Fibroblast of the conjunctiva (primary cell): ENCODE measurements around the gene CD247.

Experiments
- DNase-seq: peaks from one replicate; pipeline ENCODE4 v3.0.0-alpha.2; 2010; ENCODE audit warnings: low read depth

Gene CD247

GRCh38 chr1:167439301-167439988, 78.9 kb downstream of the CD247 start:
- no peak for DNase-seq

DNA sequence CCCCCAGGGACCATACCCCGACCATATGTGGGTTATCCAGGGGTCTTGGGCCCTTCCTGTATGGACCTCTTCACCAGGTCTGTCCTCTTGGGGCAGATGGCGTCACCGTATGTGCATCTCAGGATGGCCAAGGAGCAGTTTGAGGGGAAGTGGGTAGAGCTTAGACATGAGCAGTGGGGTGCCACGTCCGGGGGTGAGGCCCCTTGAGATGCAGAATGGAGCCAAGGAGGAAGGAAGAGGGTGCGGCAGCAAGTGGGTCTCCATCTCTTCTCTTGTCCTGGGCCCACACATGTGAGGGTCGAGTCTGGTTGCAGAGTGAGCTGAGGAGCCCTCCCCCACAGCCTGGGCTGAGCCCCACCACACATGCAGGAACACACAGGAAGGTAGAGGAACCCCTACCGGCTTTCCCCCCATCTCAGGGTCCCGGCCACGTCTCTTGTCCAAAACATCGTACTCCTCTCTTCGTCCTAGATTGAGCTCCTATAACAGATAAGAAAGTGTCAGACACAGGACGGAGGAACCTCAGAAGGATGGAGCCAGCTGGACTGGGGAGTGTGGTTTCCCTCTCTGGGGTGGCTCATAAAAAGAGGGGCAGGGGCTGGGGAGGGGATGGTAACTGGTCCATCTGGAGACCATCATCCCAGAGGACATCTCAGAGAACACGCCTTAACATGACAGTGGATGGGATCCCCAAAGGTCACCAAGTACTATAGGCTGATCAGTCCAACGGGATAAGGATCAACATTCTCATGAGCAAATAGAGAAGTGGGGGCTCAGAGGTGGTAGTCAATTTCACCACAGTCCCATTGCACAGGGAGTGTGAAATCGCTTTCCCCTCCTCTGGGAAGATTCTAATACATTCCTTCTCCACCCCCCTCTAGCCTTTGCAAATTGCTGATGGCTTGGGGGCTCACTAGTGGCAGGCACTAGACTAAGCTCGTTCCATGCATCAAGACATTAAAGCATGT, 79.9 kb downstream of the CD247 start:
- no peak for DNase-seq

- no peak for DNase-seq
These were observed 82.8 kb downstream of the CD247 start for GRCh38 chr1:167435484-167435883.

- DNase-seq: no peak
These were observed 84.0 kb downstream of the CD247 start for GRCh38 chr1:167434306-167434705.

- DNase-seq: no peak
These were observed 84.4 kb downstream of the CD247 start for GRCh38 chr1:167433884-167434283.

DNA sequence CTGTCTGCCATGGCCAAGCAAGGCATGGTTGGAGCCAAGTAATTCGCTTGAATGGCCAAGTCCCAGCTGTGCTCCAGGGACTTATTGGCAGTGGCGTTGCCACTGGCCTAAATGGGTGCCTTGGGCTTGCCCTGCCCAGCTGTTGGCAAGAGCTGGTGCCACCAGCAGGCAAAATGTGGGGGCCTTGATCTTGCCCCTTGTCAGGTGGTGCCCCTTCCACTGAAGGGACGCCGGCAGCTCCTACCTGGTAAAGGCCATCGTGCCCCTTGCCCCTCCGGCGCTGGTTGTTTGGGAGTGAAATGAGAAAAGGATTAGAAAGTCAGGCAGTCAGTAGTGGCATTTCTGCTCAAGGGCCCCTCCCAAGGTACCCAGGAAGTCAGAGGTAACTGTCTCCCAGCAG, 85.5 kb downstream of the CD247 start:
- no peak for DNase-seq

GRCh38 chr1:167431909-167432650, 86.2 kb downstream of the CD247 start:
- no peak for DNase-seq

DNA sequence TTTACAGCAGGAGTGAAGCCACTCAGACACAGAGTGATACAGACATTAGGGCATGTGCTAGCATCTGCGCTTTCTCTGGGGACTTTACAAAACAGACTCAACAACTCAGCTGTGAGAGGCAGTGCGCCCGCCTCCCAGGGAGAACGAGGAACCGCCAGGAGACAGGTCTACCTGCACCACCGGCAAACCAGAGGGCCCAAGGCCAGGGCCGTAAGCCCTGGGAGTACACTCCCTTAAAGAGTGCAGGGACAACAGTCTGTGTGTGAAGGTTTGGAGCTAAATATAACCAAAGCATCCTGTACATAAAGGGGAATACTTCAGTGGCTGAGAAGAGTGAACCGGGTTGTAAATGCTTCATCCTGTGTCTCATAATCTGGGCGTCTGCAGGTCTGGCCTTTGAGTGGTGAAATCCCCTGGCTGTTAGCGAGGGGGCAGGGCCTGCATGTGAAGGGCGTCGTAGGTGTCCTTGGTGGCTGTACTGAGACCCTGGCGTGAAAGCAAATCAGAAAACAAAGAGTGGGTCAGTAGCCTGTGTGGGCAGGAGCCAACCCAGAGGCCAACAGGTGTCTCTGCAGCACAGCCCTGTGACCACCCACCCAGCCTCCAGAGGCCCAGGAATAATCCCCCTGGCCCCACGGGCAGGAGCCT, 86.9 kb downstream of the CD247 start:
- no peak for DNase-seq

GRCh38 chr1:167430849-167431242, 87.5 kb downstream of the CD247 start:
- no peak for DNase-seq

- no peak for DNase-seq
These were observed 88.0 kb downstream of the CD247 start for GRCh38 chr1:167430134-167430848.

DNA sequence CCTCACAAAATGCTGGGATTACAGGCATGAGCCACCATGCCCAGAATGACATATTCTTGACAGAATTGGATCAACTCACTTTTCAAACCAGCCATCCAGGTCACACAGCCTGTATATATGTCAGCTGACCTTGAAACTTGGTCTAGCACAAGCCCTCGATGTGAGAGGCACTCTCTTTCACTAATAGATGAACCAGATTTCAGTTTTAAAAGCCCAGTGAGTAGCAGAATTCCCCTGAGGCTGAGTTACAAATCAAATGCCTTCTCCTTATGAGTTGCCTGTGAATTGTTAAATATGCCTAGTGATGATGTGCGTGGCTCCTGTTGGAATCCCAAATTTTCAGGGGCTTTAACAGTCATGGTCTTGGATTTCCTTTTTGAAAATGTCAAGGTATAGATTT, 88.7 kb downstream of the CD247 start:
- no peak for DNase-seq

DNA sequence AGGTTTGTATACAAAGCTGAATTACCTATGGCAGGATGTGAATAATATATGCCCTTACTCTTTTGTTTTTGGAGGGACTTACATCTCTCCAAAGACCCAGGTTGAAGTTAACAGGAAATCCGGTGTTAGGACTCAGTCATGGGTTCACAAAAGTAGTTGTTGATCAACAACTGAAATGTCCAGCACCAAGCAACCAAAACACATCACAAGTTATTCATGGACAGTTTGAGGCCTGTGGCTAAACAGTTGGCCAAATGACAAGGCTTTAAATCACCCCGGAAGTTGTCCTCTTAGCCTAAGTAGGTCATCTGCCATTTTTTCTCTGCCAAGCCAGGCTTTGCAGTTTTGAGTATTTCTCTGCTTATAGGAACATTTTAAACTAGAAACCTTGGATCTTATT, 89.9 kb downstream of the CD247 start:
- DNase-seq: no peak

DNA sequence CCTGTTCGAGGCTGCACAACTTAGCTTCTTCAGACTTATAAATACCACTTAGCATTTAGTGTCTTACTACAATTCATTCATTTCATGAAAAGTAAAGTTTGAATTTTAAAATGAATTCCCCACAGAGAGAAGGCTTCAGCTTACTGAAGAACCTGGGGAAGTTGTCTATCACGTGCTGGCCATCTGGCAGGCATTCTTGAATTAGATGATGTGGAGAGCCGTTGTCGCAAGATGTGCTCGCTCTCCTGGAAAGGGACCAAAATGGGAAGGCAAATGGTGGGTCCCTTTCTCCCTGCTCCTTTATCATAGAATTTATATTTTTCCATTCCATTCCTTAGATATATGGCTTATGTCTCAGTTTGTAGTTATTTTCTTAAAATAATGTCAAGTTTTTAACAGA, 90.5 kb downstream of the CD247 start:
- DNase-seq: no peak

GRCh38 chr1:167426716-167427115, 91.6 kb downstream of the CD247 start:
- no peak for DNase-seq

GRCh38 chr1:167425482-167425881, 92.8 kb downstream of the CD247 start:
- no peak for DNase-seq

GRCh38 chr1:167423684-167424619, 94.4 kb downstream of the CD247 start:
- no peak for DNase-seq

DNA sequence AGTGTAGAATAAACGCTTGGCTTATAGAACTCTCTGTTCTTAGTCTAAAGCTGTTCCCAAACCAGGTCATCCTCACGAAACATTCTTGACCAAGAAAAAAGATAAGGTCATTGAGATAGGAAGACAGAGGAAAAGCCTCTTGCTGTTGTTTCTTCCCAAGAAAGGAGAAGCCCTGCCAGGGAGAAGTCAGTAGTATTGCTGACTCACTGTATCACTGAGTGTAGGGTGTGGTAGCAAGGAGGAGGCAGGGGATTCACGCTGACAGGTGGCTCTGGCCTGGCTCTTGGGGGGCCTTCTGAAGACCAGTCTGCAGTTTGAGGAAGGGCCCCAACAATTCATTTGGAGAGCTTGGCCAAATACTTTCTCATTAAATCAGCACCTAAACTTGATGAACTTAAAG, 97.8 kb downstream of the CD247 start:
- no peak for DNase-seq

DNA sequence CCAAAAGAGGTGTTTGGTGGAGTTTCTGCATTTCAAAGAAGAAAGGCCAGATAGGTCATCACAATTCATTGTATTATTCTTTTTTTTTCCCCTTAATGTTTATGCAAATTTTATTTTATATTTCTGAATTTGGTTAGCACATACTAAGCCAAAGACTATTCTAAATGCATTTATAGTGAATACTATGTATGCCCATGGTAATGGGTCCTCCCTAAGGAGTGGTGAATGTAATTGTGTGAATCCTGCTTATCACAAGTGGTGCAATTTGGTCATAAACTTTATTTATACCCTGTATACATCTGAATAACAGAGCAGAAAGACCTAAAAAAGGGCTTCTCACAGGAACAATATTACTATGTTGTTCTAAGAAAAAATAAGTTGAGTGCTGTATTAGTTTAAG, 99.1 kb downstream of the CD247 start:
- no peak for DNase-seq

GRCh38 chr1:167418391-167418790, 99.9 kb downstream of the CD247 start:
- DNase-seq: no peak

- no peak for DNase-seq
These were observed 101.8 kb downstream of the CD247 start for GRCh38 chr1:167416506-167416905.
